HL-60/S4 treated with retinoic acid at 250 ng/mL for 4 days and 3 days (cell line): ENCODE data around the gene C12orf43.

Experiments
- in situ Hi-C: fragments of 300-500 bp; cut with MboI; formaldehyde crosslinking; loops from 2 replicates; pipeline ENCODE4 v1.7.0; 2022; ENCODE audit warnings: low sequenced_read_pairs

The C12orf43 gene

DNA sequence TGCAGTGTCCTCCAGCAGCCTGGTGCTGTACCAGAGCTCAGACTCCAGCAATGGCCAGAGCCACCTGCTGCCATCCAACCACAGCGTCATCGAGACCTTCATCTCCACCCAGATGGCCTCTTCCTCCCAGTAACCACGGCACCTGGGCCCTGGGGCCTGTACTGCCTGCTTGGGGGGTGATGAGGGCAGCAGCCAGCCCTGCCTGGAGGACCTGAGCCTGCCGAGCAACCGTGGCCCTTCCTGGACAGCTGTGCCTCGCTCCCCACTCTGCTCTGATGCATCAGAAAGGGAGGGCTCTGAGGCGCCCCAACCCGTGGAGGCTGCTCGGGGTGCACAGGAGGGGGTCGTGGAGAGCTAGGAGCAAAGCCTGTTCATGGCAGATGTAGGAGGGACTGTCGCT is 15.2 kb downstream of the C12orf43 start:
- in situ Hi-C loops: no loop called here

DNA sequence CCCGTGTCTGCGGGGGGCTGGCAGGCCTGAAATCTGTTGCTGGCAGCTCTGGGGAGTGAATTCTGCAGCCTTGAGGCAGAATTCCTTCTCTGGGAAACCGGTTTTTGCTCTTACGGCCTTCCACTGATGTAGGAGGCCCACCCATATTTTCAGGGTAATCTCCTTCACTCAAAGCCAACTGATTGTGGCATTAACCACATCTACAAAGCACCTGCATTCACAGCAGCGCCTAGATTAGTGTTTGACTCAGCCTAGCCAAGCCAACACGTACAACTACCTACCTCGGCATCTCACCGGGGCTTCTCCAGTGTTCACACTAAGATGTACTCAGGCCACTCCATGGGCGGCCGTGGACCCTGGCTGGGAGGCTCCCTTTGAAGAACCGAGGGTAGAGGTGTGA is 15.8 kb downstream of the C12orf43 start:
- in situ Hi-C loops: no loop called here

DNA sequence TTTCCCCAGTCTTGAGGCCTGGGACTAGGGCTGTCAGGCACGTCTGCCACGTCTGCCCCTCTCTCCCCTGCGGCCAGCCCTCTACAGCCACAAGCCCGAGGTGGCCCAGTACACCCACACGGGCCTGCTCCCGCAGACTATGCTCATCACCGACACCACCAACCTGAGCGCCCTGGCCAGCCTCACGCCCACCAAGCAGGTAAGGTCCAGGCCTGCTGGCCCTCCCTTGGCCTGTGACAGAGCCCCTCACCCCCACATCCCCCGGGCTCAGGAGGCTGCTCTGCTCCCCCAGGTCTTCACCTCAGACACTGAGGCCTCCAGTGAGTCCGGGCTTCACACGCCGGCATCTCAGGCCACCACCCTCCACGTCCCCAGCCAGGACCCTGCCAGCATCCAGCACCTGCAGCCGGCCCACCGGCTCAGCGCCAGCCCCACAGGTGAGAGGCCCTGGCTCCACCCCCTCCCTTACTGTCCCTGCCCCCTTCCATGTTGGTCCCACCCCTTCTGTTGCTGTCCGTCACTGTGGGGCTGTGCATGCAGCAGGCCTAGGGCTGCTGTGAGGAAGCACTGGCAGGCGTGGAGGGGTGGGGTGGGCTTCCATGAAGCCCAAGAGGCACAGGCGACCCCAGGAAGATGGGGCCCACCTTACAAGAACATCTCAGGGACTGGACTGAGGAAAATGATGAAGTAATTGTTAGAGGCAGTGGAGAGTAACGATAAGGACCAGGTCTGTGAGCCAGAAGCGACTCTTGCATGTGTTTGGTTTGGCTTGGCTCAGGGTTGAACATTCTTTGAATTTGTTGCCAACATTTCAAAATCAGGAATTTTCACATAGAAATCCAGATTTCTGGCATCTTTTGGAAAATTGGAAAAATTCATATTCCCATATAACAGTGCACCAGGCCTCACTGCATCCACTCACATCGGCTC is 16.8 kb downstream of the C12orf43 start:
- in situ Hi-C loops: no loop called here

DNA sequence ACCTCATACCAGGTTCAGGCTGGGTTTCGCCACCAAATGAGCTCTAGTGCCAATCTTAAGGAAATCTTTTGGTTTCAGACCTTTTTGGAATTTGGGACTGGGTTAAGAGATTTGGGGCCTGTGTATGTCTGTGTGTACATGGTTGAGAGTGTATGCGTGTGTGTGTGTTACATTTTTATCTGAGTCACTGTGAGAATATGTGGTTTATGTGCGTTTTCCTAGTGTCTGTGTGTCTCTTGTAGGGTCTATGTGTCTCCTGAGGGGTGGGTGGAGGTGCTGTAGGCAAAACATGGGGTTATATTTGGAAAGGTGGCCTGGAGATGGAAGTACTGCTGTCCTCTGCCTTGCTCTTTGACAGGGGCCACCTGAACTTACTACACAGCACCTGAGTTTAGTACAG is 17.9 kb downstream of the C12orf43 start:
- in situ Hi-C loops: no loop called here

DNA sequence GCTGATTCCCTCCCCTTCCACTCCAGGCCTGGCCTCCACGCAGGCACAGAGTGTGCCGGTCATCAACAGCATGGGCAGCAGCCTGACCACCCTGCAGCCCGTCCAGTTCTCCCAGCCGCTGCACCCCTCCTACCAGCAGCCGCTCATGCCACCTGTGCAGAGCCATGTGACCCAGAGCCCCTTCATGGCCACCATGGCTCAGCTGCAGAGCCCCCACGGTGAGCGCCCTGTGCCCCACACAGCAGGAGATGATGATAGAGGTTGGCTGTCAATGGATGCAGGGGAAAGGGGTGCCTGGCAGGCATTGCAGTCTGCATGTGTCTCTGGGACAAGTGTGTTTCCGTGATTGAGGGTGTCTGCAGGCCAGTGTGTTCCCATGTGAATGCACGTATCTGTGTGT is 18.8 kb downstream of the C12orf43 start:
- in situ Hi-C loops: no loop called here

DNA sequence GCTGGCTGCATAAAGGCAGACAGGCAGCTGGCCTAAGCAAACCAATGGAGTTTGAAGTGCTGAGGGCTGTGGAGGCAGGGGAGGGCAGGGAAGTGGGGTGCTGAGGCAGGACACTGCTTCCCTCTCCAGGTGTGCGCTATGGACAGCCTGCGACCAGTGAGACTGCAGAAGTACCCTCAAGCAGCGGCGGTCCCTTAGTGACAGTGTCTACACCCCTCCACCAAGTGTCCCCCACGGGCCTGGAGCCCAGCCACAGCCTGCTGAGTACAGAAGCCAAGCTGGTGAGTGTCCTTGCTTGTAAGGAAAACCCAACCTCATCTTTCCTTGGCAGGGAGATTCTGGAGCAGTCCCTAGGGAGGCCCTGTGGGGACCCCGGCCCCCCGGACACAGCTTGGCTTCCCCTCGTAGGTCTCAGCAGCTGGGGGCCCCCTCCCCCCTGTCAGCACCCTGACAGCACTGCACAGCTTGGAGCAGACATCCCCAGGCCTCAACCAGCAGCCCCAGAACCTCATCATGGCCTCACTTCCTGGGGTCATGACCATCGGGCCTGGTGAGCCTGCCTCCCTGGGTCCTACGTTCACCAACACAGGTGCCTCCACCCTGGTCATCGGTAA is 20.0 kb downstream of the C12orf43 start:
- in situ Hi-C loops: no loop called here

DNA sequence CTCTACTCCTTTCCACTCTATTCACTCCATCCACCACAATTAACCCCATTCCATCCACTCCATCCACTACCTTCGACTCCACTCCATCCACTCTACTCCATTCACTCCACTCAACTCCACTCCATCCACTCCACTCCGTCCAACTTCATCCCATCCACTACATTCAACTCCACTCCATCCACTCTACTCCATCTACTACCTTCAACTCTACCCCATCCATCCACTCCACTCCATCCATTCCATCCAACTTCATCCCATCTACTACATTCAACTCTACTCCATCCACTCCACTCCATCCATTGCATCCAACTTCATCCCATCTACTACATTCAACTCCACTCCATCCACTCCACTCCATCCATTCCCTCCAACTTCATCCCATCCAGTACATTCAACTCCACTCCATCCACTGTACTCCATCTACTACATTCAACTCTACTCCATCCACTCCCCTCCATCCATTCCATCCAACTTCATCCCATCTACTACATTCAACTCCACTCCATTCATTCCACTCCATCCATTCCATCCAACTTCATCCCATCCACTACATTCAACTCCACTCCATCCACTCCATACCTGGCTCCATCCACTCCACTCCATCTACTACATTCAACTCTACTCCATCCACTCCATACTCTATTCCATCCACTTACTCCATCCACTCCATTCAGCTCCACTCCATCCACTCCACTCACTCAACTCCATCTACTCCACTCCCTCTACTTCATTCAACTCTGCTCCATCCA is 21.5 kb downstream of the C12orf43 start:
- in situ Hi-C loops: no loop called here

DNA sequence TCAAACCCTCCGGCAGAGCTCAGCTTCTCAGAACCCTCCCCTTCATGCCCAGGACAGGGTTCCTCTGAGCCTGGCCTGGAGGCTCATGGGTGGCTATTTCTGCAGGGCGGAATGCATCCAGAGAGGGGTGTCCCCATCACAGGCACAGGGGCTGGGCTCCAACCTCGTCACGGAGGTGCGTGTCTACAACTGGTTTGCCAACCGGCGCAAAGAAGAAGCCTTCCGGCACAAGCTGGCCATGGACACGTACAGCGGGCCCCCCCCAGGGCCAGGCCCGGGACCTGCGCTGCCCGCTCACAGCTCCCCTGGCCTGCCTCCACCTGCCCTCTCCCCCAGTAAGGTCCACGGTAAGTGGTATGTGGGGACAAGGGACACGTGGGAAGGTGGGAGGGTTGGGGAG is 22.2 kb downstream of the C12orf43 start:
- in situ Hi-C loops: no loop called here

DNA sequence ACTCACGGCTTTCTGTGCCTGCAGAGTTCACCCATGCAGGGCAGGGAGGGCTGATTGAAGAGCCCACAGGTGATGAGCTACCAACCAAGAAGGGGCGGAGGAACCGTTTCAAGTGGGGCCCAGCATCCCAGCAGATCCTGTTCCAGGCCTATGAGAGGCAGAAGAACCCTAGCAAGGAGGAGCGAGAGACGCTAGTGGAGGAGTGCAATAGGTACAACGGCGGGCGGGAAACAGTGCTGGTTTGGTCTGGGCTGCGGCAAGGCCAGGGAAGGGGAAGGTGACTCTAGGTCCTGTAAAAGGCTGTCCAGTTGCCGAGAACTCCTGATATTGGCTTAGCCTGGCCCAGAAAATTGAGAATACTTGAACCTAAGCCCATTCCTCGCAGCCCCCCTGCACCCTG is 22.8 kb downstream of the C12orf43 start:
- in situ Hi-C loops: no loop called here

DNA sequence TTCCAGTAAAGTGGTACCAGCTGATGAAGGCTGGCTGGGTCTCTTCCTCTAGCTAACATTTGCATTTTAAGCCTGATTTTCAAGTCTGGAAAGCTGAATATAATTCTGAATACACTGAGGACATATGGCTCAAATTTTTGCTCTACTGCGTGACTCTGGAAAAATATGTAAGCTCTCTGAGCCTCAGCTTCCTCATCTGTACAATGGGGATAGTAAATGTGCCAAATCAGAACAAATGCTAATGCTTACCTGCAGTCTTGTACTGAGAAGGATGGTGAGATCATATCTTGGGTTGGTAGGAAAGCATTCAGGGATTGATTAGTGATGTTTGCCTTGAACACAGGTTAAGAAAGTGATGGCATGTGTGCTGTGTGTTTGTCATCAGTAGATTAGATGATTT is 23.3 kb downstream of the C12orf43 start:
- in situ Hi-C loops: no loop called here

DNA sequence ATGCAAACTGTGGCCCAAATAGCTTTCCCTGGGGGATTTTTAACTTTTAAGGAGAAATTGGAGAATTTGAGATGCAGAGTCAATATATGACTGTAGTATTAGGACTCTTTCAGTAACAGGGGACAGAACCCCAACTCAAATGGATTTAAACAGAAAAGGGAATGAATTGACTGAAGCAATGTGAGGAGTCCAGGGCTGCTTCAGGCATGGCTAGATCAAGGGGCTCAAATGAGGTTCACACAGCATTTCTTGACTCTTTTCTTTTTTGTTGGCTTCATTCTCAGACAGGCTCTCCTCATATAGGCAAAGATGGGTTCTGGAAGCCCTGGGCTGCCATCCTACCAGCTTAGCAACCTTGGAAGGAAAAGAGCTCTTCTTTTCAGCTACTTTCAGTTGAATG is 24.3 kb downstream of the C12orf43 start:
- in situ Hi-C loops: no loop called here

DNA sequence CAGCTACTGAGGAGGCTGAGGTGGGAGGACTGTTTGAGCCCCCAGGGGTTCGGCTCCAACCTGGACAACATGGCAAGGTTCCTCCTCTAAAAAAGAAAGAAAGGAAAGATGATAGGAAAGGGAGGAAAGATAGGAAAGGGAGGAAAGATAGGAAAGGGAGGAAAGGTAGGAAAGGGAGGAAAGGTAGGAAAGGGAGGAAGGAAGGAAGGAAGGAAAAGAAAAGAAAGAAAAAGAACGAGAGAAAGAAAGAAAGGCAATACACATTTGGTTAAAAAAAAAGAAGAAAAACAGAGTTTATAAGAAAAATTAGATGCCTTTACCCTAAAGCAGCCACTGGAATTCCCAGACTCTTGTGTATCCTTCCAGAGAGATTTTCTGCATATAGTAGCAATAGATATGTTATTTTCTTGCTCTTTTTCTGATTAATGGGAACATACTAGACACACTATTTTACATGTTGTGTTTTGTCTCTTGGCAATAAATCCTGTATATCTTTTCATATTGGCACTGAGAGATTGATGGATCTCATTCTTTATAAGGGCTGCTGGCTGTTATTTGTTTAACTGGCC is 25.7 kb downstream of the C12orf43 start:
- in situ Hi-C loops: no loop called here

DNA sequence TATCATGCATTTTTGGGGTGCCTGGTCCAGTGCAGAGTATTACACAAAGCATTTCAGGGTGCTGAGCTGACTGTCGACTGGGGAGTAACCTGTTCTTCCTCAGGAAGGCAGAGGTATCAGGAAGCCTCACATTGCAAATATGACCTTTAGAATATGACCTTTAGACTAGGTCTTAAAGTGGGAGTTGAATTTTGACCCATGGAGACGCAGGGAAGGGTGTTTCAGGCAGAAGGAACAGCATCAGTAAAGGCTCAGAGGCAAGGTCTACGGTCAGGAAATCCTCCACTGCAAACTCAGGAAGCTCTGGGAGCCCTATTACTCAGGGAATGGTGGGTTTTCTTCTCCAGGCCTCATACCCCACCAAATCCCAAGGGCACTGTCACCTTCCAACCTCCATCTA is 26.6 kb downstream of the C12orf43 start:
- in situ Hi-C loops: no loop called here

DNA sequence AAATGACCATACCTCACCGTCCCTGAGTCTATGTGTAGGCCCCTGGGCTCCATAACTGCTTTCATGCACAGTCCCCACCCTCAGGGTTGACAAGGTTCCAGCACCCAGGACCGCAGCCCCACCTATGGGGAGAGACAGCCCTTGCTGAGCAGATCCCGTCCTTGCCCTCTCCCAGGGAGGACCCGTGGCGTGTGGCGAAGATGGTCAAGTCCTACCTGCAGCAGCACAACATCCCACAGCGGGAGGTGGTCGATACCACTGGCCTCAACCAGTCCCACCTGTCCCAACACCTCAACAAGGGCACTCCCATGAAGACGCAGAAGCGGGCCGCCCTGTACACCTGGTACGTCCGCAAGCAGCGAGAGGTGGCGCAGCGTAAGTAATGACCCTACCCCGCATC is 27.6 kb downstream of the C12orf43 start:
- in situ Hi-C loops: no loop called here

DNA sequence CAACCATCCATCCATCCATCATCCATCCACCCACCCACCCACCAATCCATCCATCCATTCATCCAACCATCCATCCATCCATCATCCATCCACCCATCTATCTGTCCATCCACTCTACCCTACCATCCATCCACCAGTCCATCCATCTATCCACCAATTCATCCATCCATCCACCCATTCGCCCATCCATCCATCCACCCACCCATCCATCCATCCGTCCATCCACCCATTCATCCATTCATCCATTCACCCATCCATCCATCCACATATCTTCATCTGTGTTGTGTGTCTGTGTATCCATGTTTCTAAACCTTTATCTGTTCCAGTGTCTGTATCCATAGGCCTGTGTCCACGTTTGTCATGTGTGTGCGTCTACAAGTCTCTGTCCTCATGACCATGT is 28.1 kb downstream of the C12orf43 start:
- in situ Hi-C loops: no loop called here

DNA sequence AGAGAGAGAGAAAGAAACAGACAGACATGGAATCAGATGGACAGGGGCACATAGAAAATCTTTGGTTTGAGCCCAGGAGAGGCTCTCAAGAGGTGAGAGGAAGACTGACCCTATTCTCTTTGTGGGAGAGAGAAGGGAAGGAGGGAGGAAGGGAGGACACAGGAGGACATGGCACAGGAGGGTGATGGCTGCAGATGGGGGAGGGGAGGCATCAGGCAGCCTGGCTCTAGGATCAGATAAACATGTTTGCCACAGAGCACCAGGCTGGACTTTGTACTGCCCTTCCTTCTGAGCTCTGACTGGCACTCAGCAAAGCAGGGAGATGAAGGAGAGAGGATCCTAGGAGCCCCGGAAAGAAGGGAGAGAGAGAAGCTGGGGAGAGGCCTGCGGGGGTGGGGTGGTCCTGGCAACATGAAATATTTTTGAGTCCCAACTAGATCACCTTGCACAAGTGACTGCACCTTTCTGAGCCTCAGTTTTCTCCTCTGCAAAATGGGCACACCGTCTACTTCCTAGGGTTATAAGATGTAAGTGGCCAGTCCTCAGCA is 31.9 kb downstream of the C12orf43 start:
- in situ Hi-C loops: no loop called here

DNA sequence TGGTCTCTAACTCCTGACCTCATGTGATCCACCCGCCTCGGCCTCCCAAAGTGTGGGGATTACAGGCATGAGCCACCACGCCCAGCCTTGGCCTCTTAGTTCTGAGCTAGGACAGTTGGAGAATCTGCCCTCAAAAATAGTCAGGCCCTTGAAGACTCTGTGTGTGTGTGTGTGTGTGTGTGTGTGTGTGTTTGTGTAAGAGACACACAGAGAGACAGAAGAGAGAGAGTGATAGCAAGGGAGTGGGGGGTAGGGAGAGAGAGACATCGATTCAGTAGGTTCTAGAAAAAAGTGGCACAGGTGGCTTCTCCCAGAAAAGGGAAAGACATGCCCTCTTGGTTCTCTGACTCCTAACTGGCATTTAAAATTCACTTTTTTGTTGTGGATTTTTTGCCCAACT is 32.5 kb downstream of the C12orf43 start:
- in situ Hi-C loops: no loop called here

DNA sequence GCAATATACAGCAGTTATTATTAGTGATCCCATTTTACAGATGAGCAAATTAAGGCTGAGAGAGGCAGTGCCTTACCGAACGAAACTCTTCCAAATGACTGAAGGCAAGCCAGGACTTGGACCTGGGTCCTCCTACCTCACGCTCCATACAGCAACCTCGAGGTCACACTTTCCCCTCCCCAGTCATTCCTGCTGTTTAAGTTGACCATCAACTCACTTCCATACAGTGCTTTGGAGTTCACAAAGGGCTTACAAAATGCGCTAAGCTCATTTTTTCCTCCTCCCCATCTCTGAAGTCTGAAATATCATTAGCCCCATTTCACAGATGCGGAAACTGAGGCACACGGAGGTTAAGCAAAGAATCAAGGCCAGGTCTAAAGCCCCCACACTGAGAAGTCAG is 33.6 kb downstream of the C12orf43 start:
- in situ Hi-C loops: no loop called here

DNA sequence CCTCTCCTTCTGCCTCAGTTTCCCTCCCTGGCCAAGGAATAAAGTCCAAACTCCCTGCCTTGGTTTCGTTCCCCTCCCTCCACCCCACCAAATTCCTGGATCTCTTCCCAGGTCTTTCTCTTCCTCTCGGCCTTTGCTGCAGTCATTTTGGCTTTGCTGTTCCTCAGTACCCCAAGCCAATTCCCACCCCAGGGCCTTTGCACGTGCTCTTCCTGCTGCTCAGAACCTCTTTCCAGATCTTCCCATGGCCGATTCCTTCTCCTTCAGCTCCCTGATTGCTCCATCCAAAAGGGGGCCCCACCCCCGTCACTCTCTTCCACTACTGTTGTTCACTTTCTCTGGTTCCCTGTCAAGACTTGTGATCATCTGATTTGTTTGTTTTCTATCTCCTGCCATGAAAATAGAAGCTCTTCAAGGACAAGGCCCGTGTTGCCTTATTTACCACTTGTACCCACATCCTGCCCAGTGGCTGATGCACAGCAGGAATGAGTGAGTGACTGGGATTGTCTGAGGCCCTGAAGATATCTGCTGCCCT is 34.8 kb downstream of the C12orf43 start:
- in situ Hi-C loops: no loop called here

DNA sequence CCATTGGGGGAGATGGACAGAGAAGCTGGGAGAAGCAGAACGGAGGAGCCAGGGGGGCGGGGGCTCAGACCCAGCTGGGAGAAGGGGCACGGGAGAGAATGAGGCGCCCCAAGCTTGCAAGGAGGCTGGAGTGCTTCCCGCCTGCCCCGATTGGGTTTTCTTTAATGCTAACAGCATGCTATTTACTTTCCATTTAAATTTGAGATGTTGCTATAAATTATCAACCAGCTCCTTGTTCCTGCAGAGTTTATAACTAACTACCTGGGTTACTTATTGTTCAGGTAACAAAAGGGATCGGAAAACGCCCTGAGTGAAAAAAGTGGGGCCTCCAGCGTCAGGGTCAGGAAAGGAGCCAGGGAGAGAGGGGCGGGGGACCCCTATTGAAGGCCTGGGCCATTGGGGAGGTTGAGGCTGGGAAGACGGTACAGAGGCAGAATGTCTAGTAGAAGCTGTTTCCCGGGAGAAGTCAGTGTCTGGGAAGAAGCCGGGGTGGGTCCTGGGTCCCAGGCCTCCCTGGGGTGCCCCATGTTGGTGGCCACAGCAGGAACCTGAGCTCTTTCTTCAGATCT is 35.4 kb downstream of the C12orf43 start:
- in situ Hi-C loops: no loop called here
